HG03432 (cell line): ENCODE results near the gene CDH24.

ENCODE experiments used
- ATAC-seq: cut with Tn5 transposase; IDR thresholded peaks from one replicate; pipeline ENCODE4 v1.9.1; 2021; ENCODE audit warnings: mild to moderate bottlenecking, moderate library complexity; ENCODE audit not compliant: unreplicated experiment

Gene CDH24

DNA sequence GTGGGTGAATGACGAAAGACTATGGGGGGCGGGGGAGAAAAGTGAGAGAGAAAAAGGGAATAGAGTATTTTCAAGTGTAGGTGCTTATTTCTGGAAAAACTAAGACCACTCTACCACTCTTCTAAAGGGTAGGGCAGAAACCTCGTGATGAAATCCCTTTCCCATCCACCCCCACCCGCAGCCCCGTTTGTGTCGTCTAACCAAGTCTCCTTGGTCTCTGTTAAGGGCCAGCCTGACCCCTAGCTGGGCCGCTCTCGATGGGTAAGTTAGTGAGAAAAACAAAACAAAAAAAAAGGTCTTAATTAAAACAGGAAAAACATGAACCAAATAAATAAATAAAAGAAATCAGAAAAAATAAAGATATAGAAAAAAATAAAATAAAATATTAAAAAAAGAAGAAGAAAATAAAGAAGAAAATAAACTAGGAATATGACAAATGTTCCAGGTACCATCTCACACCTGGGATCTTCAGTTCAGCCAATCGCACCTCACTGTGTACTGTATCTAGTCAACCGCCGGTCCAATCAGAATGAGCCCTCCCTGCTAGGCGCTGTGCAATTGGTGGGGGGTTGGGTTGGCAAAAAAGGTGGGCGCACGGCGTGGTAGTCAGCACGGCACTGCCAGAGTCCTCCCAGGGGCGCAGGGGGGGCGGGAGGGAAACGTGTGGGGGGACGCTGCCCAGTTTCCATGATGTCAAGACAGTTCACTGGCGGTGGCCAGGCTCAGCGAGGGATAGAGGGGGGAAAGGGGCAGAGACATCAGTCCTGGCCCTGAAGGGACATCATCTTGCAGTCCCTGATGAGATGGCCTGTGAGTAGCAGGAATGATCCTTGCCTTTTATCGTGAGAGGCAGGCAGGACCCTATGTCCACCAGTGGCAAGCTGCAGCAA lies 9.8 kb upstream of the CDH24 start:
- no peak for ATAC-seq

DNA sequence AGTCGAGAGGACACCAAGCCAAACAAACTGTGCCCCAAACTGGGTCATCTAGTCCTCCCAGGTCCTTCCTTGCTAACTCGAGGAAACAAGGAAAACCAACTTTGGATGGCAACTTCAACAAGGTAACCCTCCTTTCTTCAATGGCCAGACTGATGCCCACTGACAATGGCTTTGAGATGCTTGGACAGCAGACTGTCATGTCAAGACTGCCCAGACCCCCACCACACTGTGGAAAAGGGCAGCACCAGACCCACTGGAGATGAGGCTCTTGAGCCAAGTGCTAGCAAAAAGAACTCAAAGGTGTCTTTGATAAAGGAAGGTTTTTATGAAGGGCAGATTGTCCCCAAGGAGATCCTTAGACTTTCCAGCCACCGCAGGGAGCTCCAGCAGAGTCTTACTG lies 9.0 kb upstream of the CDH24 start:
- ATAC-seq: no peak

DNA sequence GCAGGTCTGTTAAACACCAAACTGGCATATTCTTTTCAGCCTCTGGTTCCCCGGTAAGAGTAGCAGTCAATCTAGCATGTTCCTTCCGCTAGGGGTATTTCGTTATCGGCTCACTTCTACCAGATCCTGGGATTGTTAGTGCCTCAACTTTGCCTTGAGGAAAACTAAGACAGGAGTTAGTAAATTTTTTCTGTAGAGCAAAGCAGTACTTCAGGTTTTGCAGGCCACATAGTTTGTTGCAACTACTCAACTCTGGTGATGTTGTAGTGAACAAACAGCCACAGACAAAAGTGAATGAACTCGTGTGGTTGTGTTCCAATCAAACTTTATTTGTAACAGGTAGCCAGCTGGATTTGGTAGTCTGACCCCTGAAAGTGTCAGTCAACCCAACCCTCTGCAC lies 6.3 kb upstream of the CDH24 start:
- ATAC-seq: no peak

DNA sequence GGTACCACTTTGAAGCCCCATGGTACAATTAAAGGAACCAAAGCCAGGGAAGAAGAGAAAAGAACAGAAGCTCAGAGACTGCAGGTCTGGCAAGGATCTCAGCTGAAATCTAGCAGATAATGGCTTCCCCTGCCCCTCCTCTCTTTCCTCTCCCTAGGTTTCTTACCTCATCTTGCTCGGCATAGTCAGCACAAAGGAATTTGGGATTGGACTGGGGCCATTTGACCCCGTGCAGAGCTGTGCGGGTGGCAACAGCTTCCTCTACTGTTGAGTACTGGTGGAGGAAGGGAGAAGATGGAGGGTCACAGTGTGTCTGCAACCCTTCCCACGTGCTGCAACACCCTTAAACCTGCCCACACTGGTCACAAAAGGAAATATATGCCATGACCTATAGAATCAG lies 4.7 kb upstream of the CDH24 start:
- no peak for ATAC-seq

DNA sequence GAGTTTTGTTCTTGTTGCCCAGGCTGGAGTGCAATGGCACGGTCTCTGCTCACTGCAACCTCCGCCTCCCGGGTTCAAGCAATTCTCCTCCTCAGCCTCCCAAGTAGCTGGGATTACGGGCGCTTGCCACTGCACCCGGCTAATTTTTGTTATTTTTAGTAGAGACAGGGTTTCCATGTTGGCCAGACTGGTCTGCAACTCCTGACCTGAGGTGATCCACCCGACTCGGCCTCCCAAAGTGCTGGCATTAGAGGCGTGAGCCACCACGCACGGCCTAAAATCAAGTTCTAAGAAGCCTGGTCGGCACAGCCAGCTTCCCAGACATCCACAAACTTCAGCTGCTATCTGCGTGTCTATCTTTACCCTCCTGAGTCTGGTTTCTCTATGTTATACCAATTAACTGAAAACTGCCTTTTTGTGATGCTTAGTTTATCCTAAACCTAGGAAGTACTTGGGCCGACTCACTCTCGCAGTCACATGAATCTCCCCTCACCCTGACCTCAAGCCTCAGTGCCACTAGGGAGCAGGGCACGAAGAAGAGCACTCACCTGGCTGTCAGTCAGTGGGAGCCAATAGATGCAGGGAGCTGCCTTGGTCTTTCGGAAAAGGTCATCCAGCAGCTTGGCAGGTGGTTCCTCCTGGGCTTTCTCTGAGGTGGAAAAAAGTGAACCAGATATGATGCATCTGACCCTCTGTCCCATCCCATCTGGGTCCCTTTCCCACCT lies 3.4 kb upstream of the CDH24 start:
- ATAC-seq: no peak

DNA sequence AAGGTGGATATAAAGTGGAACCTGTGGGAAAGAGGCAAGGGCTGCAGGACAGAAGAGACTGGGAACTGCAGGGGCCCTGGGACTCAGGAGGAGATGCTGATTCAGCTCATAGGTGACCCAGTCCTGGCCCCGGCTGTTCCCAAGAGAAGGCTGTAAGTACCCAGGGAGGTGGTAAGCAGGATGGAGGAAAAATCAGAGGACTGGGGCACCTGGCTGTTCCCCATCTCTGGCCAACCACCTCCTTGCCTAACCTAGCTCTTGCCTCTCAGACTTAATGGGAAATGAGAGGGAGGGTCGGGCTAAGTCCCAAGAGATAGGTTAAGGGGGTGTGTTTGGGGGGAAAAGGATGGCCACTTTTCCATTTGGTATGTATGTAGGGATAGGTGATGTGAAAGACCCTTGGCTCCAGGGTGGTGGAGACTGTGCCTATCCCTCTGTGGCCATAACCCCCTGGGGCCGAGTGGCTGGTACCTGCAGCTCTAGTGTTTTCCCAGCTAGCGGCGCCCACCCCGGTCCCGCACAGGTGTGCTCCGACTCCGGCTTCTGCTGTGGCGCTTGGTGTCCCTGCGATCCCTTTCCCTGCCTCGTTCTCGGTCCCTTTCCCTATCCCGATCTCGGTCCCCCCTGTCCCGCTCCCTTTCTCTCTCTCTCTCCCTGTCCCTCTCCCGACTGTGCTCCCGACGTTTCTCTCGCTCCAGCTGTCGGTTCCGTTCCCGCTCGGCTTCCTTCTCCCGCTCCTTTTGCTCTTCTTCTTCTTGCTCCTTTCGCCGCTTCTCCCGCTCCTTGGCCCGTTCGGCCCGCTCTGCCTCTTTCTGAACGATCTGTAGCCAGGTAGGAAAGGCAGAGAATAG lies 1.6 kb upstream of the CDH24 start:
- no peak for ATAC-seq

DNA sequence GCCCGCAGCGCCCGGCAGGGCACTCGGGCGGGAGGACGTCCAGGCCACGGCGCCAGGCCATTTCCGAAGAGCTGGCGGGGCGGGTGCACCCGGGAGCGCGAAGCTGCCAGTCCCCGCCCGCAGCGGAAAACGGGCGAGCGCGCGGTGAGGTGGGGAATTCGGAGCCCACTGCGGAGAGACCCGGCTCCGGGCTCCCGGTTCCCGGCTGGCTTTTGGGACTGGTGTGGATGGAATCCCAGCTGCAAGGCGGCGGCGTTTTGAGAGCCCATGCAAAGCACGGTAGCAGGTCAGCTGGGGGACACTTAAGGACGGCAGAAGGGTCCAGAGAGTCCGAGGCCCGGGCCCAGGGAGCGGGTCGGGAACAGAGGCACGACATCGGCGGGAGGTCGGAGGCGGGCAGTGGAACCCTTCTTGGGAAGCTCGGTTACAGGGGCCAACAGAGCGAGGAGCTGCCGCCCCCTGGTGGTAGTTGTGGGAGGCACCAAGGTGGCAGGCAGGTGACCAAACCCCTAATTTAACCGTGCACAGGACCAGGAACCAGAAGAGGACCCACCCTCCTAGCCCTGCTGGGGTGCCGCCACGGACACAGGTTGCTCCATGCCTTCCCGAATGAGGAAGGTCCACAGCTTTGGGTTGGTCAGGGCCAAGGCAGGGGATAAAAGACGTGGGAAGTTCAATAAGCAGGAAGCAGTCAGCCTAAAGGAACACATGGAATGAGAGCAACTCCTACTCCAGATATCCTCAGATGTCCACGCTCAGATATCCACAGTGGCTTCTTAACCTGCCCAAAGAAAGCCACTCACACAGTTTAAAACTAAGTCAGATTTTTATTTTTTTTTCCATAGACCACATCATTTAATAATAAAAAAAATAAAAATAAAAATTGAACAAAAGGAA lies 685 bp upstream of the CDH24 start:
- peak; percentile 67 for ATAC-seq

DNA sequence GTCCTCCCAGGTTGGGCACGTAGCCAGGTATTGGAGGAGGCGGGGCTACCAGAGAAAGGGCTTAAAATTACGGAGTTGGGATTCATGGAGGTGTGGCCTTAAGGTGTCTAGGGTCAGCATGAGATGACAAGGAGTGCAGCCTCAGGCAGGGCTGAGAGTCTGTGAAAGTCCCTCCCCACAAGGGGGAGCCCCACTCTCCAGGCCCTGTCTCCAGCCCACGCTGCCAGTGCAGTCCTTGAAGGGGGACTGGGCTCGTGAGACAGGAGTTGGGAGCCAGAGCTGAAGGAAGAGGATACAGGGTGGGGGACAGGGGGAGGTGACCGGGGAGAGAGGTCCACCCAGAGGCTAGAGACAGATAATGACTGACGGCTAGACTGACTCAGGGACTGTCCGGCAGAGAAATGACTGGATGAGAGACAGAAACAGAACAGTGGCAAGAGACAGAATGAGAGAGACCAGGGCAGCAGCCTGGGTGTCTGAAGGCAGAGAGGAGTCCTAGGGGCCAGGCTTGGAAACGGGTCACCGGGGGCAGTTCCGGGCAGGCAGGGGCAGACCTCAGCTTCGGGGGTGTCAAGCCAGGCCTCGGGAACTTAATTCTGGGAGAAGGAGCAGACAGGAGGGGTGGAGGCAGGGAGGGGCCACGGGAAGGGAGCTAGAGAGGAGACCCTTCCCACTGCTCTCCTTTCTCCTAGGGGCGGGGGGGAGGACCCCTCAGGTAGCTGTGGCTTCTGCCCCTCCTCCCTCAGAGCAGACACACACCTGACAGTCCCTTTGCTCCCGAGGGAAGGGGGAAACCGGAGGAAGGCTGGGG lies 970 bp downstream of the CDH24 start:
- peak; percentile 60 for ATAC-seq

DNA sequence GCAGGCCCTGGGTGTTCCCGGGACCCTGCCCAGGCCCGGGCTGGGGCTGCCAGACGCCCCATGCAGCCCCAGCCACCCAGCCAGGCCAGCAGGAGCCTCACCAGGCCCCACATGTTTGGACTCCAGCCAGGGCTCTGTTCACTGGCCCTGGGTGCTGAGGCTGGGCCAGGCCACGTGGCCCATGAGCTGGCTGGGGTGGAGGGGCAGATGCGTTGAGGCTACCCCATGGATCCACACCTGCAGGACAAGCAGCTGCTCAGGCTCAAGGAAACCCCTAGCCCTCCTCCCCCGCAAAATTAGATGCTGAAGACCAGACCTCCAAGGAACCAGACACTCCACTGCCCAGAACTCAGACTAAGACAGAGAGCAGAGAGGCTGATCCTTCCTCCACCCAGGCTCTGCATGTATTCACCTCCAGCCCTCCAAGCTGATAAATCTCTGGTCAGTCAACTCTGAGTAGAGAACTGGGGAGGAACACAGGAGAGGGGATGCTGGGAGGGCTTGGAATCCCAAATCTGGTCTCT lies 1.6 kb downstream of the CDH24 start:
- no peak for ATAC-seq

DNA sequence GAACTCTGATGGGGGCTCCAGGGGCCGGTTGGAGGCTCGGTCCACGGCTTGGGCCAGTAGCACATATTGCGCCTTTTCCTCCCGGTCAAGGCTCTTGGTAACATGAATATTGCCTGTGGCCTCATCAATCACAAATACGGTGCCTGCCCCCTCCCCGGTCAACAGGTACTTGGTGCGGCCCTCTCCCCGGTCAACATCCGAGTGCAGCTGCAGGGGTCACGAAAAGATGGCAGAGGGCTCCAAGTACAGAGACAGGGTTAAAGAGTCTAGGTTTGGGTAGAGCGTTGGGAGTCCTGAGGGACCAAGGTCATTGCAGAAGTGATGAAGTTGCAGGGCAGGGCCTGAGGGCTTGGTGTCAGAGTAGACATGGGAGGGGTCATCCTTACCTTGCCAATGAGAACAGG lies 2.2 kb downstream of the CDH24 start:
- ATAC-seq: no peak

DNA sequence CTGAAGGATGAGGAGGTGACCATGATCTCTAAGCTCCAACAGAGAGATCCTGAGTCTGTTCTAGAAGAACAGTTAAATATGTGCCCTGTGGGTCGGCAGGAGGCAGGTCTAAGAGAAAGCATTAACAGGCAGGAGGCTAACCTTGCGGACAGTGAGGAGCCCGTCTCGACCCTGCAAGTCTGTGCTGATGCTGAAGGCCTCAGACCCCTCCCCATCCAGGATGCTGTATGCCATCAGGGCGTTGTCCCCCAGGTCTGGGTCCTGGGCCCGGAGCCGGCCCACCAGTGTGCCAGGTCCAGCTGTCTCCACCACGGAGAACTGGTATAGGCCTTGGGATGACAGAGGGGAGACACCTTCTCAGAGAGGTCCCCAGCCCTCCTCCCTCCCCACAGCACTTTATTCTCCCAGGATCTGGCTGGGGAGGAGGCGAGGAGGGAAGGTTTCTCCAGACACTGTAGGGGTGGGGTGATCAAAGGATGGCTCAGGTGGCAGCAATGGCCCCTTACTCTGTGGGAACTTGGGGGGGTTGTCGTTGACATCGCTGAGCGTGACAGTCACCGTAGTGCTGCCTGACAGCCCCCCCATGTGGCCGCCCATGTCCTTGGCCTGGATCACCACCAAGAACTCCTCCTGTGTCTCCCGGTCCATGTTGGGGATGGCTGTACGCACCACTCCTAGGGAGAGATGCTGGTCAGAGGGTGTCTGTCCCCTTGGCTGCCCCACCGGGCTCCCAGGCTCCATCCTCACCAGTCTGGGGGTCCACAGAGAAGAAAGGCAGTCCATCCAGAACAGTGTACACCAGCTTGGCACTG lies 3.1 kb downstream of the CDH24 start:
- no peak for ATAC-seq

DNA sequence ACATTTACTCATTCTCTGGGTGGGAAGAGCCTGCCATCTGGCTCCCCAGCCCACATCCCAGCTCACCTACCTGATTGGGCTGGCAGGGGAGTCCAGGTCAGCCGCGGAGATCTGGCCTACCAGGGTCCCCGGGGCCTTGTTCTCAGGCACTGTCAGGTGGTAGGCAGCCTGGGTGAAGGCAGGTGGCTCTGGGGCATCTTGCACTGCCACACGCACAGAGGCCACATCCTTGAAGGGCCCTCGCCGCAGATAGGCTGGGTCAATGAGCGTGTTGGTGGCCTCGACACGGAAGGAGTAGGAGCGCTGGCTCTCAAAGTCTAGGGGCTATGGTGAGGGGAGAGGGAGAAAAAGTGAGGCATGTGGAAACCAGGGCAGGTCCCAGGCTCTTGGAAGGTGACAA lies 3.9 kb downstream of the CDH24 start:
- no peak for ATAC-seq

DNA sequence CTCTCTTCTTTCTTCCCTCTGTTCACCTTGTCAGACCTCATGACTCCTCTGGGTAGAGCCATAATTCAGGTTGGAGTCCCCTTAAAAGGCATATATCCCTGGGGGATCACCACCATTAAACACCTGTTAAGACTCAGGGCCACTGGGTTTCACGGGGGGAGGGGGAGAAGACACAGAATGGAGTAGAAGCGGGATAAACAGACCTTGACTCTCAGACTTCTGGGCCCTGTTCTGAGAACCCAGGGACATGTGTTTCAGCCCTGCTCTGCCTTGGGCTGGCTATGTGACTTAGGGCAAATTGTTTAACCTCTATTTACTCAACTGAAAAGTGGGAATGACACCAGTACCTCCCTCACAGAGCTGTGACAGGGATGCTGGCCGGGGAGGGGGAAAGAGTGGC lies 4.6 kb downstream of the CDH24 start:
- no peak for ATAC-seq

DNA sequence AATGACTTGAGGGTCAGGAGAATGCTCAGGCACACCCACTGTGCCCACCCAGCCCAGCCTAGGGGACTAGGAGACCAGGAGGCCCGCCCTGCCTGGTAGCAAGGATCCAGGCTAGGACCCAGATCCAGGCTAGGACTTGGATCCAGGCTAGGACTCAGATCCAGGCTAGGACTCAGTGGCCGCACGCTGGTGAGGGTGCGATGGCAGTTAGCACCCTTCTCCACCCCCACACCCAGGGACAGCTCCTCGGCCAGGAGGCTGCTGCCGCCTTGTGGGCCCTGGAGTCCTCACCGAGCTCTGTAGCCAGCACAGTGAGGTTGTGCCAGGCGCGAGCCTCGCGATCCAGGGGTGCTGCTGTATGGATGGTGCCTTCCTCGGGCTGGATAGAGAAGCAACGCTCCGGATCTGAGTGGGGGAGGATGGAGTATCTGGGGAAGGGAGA lies 5.1 kb downstream of the CDH24 start:
- ATAC-seq: no peak

DNA sequence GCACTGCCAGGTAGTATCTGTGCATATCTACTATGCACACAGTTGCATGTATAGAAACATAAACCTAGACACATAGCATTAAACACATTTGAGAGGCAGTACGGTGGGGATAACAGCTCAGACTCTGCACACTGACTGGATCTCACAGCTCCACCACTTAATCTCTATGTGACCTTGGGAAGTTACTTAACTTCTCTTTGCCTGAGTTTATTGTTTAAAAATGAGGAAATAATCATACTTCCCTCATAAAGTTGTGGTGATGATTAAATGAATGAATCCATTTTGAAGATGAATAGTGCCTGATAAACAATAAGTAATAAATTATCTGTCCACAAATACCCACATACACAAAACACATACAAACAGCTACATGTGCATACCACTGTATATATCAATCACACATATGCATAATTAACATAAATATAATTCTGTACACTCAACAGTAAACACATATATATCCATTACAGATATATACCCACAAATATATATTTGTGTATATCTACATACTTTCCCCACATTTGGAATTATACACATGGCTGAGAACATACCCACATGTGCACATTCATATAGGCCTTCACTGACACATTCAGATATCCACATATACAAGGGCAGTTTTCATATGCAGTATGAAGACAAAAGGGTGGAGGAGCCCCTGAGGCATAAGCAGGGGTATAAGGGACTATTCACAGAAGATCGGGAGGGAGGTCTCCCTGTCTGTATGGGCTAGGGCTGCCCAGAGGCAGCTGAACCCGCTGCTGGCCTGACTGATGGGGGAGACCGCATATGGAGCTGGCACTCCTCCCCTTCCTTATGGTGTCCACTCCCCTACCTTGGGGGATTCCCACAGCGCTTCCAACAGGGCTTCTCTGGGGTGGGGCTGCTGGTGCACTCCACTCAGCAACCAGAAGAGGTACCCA lies 5.9 kb downstream of the CDH24 start:
- ATAC-seq: no peak

DNA sequence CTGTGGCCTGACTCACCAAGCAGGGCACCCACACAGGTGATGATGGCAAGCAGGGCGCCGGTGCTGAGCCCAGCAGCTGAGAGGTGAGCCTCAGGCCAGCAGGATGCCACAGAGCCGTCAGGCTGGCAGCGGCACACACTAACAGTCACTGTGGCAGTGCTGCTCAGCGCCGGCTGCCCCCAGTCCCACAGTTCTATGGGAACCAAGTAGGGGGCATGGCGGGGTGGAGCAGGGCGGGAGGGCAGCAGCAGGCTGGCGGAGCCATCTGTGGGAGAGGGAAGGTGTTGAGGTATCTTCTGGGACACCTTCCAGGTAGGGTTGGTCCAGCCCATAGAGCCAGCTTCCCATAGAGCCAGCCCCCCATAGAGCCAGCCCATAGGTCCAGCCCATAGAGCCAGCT lies 8.3 kb downstream of the CDH24 start:
- ATAC-seq: no peak
